Lower leg skin (tissue), 3 donors: Measurements from ENCODE around the gene ERP29.

Experiments used
- CTCF ChIP-seq, 3 donors: fragments of 450-650 bp; IDR thresholded peaks; one replicate each; pipeline ENCODE4 v1.5.1; 2016; ENCODE audit warnings: antibody characterized with exemption in 3 of 3, mild to moderate bottlenecking in 3 of 3, moderate library complexity in 2 of 3
- POLR2A ChIP-seq, 2 donors: fragments of 450-650 bp; IDR thresholded peaks; one replicate each; pipeline ENCODE4 v1.6.1; 2016 to 2017; ENCODE audit warnings: antibody characterized with exemption in 2 of 2, mild to moderate bottlenecking in 1 of 2, moderate library complexity in 1 of 2

GRCh38 chr12:111993292-111994150 is 19.7 kb upstream of the ERP29 start:
- no peak for TF ChIP-seq CTCF (IDR thresholded peaks at IDR 0.05)
- no peak for TF ChIP-seq POLR2A (IDR thresholded peaks at IDR 0.05)
